Left hindlimb (tissue), 1 donor: Measurements from ENCODE around the gene OR5K2.

Experiments
- DNase-seq: peaks from one replicate; pipeline ENCODE4 v3.0.0-alpha.2; 2018

The OR5K2 gene

DNA sequence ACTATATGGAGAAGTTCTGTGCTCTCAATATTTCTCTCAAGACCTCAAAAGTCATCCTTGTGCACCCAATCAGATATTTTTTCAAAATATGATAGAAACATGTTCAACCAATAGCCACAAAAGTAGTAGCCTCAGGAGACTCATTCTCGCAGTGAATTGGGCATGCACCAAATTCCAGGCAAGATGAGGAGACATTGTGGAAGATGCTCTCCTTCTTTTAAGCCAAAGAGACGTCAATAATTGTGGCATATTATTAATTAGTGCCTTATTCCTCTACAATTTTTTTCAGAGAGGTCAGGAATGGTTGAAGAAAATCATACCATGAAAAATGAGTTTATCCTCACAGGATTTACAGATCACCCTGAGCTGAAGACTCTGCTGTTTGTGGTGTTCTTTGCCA, at the start of gene OR5K2:
Gene OR5K2 (plus strand): TSS at position 301 of the 400 bp plus-strand sequence. CDS start 0 bp downstream, at position 301.
- DNase-seq = no peak

DNA sequence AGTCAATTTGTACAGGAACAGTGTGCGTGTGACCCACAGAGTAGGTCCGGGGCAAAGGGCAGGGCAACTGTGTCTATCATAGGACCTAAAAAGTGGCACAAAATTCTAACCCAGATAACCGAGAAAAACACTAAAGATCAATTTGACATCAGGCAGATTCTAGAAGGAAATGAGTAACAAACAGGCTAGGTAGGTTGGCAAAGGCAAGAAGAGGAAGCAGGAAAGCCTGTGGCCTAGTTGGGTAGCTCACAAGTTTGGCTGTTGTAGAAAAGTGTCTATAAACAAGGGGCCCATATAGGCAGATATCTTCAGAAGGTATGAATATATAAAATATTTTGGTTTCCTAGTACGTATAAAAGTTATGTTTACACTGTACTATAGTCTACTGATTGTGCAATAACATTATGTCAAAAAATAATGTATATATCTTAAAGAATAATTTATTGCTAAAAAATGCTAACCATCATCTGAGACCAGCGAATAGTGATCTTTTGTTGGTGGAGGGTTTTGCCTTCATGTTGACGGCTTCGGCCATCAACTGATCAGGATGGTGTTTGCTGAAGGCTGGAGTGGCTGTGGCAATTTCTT, 47.8 kb upstream of the OR5K2 start:
- DNase-seq = no peak

DNA sequence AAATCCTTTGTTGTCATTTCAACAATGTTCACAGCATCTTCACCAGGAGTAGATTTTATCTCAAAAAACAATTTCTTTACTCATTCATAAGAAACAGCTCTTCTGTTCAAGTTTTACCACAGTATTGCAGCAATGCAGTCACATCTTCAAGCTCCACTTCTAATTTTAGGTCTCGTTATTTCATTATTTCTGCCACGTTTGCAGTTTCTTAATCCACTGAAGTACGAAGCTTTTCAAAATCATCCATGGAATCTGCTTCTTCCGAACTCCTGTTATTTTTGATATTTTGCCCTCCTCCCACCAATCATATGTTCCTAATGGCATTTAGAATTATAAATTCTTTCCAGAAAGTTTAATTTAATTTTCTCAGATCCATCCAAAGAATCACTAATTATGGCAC, 47.1 kb upstream of the OR5K2 start:
- no peak for DNase-seq

GRCh38 chr3:98453827-98454226, 43.7 kb upstream of the OR5K2 start:
- DNase-seq = no peak

DNA sequence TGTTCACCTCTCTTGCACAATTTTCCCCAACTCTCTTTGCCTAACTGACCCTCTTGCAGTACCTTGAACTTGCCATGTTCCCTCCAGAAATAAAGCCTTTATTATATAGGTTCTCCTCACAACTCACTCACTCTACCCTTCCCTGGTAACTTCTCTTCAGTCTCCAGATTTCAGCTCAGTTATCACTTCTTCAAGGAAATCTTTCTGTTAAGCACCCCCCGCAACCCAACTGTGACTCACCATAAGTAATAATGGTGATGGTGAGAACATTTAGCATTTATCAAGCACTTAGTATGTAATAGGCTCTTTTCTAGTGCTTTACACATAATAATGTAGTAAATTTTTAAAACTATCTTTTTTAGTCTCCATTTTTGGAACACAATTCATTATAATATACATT, 42.6 kb upstream of the OR5K2 start:
- no peak for DNase-seq

DNA sequence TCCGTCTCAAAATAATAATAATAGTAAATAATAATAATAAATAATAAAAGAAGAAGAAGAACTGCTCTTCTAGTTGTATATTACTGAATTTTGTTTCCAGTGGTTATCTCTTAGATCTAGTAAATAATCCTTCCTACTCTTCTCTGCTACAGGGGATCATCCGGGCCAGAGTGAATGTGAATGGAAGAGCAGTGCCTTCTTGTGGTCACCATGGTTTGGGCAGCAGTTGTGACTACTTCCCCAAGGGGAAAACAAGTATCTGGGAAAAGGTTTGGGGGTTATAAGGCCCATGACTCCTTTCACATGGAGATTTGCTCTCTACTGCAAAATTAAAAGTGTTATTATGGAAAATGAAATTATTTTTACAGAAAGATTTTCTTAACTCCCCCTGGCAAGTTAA, 39.9 kb upstream of the OR5K2 start:
- DNase-seq = no peak

- no peak for DNase-seq
These were observed 37.3 kb upstream of the OR5K2 start for GRCh38 chr3:98460220-98460619.

DNA sequence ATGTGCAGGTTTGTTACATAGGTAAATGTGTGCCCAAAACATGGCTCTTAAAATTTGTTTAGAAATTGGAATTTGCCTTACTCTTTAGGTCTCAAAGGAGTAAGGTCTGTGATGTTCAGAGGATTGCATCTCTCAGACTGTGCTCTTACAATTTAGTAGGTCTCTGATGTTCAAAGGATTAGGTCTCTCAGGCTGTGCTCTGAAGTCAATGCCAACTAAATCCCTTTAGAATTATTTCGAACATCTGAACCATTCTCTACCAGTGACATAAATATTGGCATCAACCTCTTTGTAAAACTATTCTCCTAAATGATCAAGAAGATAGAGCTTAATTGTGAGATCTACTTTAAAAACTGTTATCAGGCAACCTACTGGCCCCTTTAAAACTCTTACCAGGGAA, 34.6 kb upstream of the OR5K2 start, which contains the start of gene OR5K1:
Gene OR5K1 (plus strand): TSS at position 301 of the 400 bp plus-strand sequence. CDS start 6,376 bp downstream, outside the sequence.
- DNase-seq = no peak

DNA sequence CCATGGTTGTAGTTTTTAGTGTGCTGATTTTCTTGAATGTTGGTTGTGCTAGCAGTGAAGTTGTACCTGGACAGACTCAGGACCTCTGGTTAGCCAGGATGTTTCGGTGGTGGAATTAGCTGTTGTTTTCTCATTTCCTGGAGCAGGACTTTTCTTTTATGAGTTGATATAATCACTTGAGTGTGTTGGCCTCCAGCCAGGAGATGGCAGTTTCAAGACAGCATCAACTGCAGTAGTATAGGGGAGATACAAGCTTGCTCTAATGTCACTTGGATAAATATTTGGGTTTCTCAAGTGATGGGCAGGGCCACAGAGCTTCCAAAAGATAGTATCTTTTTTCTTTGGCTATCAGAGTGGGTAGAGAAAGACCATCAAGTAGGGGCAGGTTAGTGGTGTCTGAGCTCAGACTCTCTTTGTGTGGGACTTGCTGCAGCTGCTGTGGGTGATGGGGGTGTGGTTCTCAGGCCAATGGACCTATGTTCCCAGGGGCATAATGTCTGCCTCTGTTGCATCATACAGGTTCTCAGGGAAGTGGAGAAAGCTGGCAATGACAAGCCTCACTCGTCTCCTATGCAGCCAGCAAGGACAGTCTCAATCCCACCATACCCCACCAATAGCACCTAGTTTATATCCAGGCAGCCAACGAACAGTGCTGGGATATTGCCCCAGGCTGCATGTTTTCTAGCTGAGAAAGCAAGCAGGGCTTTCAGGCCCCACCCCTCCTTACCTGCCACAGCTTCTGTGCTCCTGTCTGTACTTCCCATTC, 14.6 kb upstream of the OR5K2 start:
- no peak for DNase-seq

GRCh38 chr3:98483626-98484025, 13.9 kb upstream of the OR5K2 start:
- DNase-seq = no peak

DNA sequence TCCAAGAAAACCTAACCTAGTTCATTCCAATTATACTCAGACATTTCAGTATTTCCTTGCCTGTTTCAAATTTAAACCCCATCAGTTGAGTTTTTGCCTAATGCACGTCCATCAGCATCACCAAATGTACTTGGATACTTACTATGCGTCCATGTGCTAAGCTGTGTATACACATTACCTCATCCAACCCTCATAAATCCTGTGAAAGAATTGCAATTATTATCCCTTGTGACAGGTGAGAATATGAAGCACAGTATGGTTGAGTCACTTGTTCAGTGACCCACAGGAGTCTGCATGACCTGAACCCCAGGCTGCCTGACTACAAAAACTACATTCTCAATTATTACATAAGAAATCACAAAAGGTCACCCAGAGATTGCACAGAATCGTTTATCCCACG, 2.5 kb downstream of the OR5K2 start:
- no peak for DNase-seq

DNA sequence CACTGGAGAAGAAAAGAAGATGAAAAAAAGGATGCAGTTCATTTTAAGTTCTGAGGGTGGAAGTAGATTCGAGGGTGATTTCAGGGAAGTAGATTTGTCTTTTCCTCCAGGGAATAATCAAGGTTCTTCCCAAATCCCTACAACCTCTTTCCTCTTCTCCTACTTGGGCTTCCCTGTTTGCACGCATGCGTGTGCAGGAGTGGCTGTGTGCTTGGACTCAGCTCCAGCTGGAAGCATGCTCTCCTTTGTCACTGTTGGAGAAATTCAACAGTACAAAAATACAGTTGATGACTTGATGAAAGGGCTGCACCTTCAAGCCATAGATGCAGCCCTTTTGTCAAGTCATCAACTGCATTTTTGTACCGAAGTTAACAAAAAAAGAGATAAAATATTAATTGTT, 3.8 kb downstream of the OR5K2 start:
- DNase-seq = no peak

DNA sequence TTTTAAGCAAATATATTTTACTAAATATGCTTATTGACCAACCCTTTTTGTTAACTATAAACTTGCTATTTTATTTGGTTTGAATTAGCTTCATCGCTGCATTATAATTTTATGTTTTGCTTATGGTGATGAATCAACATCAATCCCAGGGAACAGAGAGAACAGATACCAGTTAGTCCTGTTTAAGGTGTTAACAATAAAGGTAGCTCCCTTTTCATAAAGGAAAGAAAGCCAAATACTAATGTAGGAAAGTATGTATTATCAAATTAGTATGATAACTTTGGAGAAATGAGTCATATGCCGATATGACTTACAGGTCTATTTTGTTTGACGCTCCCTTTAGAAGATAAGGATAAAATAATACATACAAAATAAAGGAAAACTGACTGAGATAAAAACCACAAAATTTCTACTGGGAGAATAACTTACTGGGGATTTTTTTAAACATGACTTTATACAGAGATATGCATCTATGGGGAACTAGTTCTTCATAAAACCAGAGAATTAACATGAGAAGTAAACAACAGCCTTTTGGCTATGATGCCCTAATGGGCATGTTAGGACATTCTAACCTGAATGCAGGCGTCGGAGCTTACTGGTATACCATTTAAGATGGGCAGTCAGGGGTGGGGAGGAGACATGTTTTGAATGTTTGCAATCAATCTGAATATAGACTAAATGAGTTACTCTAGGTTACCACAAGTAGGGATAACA, 4.5 kb downstream of the OR5K2 start:
- DNase-seq = no peak

GRCh38 chr3:98504539-98504938, 7.1 kb downstream of the OR5K2 start:
- DNase-seq = no peak

- DNase-seq = no peak
These were observed 11.1 kb downstream of the OR5K2 start for GRCh38 chr3:98508582-98508981.

- DNase-seq = no peak
These were observed 15.1 kb downstream of the OR5K2 start for GRCh38 chr3:98512576-98512975.

DNA sequence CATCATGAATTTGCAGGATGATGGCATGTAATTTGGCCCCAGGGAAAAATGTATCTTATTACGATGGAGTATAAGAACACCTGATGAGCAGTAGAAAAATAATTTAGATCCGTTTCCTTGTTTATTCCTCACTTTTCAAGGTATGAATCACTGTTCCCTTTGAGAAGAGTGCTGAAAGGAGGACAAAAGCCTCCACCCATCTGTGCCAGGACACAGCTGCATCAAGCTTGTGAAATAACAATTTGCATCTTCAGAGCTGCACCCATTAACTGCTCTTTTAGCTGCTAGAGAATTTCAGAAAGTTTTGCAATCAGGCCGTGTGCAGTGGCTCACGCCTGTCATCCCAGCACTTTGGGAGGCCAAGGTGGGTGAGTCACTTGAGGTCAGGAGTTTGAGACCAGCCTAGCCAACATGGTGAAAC, 15.6 kb downstream of the OR5K2 start:
- DNase-seq = no peak

- DNase-seq = no peak
These were observed 16.3 kb downstream of the OR5K2 start for GRCh38 chr3:98513736-98514135.

DNA sequence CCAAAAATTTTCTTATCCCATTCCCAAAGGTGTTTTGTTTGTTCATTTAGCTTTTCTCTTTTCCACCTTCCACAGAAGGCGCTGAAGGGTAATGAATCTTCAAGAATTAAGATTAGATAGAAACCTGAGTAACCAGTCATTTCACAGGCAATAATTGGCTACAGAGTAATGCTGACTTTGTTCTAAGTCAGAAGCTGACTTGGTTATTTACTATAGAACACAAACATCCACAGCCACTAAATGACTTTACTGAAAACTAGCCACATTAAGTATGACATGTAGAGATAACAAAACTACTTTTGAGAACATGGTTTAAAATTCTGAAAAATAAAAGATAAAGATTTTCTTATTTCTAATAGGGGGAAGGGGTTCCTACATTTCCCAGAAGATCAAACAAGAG, 17.5 kb downstream of the OR5K2 start:
- no peak for DNase-seq

- no peak for DNase-seq
These were observed 21.3 kb downstream of the OR5K2 start for GRCh38 chr3:98518816-98519215.

DNA sequence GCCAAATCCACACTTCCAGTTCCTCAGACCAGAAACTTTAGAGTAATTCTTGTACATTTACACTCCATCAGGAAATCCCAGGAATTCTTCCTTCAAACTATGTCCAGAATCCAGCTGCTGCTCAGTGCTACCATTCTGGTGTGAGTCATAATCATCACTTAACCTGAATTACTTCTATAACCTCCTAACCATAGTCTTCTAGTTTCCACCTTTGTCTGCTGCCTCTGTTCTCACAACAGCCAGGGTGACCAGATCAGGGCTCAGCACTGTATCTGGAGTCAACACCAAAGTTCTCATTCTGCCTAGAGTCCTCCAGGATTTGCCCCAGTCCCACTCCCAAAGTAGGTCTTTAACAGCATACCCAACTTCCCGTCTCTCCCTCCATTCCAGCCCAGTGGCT, 21.9 kb downstream of the OR5K2 start:
- DNase-seq = no peak

DNA sequence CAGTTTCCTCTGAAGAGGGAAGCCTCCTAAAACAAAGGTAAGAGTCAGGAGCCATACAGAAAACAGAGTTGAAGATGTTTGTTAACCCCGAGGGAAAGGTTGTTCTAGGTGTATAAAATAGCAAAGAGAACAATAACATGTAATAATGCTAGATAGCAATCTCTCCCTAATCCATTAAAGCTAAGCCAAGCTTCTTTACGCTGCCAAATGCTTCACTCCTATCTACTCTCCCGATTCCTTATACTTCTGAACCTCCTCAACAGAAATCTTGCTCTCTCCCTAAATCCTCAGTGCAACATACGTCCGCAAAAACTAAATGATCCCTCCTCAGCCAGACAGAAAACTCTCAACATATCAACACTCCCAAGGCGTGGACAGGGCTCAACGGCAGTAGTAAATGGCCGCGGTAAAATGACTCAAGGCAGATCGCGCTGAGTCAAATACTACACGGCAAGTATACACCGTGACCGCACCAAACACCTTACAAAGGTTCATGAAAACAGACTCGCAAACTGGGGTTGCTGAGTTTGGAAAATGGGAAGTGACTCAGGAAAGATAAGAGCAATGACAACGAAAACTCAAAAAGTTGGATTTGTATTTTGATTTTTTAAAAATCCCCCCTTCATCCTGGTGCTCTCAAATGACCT, 24.5 kb downstream of the OR5K2 start:
- peak; percentile 46 for DNase-seq

- DNase-seq = peak; percentile 98
These were observed 25.2 kb downstream of the OR5K2 start, which contains the start of gene CLDND1 for GRCh38 chr3:98522544-98523281. CLDND1 (minus strand) TSS chr3:98522902; CDS start chr3:98521424, 1,478 bp downstream.
